NCI-H345 (cell line): ENCODE data around the gene RPS6KC1.
"Not testable (repeated sequence)": the region's sequence is repeated elsewhere in the genome, so short reads cannot be mapped to it uniquely, and the experiment has no call there.

ENCODE experiments used
- DNase-seq: peaks from one replicate; lab custom pipeline; 2025; lab: John Stamatoyannopoulos, UW

Gene RPS6KC1

DNA sequence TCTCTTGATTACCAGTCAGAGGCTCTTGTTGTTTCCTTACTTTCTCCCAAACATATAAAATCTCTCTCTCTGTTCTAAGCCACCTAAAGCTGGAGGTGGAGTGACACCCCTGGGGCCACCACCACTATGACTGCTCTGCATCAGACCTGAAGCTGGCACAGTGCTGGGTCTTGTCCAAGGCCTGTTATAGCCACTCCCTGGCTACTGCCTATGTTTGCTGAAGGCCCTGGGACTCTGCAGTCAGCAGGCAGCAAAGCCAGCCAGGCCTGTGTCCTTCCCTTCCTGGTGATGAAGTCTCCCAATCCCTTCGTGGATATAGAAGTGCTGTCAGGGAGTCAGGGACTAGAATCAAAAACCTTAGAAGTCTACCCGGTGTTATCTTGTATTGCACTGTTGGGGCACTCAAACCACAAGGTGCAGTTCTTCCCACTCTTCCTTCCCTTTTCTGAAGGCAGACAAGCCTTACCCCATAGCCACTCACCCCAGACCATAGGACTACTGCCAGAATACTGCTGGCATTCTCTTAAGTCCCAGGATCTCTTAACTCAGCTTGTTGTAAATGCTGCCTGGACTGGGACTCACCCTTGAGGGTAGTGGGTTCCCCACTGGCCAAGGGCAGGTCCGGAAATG, 103.1 kb downstream of the RPS6KC1 start:
- no peak for DNase-seq

DNA sequence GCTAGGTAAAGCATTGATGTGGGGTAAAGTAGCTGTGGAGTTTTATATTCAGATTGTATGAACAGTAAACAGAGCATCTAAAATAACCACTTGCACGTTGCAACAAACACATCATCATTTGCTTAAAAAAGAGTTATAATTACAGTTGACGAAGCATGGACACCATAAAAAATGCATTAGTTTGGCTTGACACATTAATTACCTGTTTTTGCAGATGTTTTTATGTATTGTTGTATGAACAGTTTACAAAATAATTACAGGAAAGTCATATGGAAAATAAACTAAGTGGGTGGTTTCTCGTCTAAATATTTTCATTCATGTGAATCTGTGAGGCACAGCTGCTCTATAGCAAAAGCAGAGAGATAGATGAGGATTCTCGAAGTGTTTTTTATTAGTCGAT, 108.3 kb downstream of the RPS6KC1 start:
- no peak for DNase-seq

DNA sequence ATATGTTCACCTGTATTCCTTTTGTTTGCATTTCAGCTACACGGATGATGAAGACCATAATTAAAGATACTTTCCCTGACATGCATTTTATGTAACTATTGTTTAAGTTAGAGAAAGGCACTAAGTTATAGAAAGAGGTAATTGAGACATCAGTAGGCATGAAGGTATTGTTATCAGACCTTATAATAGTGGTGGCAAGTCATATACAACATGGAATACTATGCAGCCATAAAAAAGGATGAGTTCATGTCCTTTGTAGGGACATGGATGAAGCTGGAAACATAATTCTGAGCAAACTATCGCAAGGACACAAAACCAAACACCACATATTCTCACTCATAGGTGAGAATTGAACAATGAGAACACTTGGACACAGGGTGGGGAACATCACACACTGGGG, 109.4 kb downstream of the RPS6KC1 start:
- not testable (repeated sequence) for DNase-seq

DNA sequence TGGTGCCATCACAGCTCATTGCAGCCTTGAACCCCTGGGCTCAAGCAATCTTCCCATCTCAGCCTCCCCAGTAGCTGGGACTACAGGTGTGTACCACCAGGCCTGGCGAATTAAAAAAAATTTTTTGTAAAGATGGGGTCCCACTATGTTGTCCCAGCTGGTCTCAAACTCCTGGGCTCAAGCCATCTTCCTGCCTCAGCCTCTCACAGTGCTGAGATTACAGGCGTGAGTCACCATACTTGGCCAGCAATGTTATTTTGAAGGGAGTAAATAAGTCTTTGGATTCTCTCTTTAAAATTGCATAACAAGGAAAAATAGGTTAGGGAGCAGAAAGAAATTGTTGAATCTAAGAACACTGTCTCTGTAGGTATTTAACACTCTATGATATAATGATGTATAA, 111.3 kb downstream of the RPS6KC1 start:
- no peak for DNase-seq

DNA sequence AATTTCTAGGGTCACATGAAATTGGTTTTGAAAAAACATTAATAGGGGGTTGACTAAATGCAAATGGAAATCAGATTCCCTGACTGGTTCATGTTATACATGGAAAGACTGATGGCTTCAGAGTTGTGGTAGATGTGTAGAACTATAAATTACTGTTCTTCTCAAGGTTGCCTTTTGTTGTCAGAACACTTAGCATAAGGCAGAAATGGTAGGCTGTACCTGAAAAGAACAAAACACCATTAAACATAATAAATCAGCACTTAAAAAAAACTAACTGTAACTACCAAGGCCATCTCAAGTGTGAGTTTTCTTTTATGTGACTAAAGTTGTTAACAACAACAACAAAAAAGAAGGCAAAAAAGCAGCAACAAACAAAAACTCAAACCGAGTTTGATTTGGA, 111.8 kb downstream of the RPS6KC1 start:
- no peak for DNase-seq

DNA sequence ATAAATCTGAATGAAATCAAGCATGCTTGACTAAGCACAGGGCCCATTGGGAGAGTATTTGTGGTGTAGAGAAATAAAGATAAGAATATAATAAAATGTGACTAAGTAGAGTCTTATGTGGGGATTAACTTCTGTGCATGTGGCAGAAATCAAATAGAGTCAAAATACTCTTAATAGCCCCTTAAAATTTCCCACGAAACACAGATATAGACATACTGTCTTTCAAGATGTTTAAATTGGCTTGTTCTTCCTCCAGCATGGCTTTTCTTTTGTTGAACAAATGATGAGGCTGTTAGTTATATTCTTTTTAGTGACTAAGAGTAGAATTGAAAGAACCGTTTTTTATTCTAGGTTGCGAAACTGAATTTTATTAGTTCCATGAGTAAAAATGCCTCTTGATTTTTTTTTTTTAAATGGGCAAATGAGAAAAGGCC, 112.3 kb downstream of the RPS6KC1 start:
- no peak for DNase-seq

DNA sequence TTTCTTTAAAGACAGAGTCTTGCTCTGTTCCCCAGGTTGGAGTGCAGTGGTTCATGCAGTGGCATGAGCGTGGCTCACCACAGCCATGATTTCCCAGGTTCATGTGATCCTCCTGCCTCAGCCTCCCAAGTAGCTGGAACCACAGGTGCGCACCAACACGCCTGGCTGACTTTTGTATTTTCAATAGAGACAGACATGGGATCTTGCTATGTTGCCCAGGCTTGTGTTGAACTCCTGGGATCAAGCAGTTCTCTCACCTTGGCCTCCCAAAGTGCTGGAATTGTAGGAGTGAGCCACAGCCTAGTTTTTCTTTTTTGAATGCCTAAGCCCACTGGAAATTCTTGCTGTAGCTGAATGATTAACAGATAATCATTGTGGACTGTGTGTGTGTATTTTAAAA, 113.5 kb downstream of the RPS6KC1 start:
- DNase-seq: no peak

DNA sequence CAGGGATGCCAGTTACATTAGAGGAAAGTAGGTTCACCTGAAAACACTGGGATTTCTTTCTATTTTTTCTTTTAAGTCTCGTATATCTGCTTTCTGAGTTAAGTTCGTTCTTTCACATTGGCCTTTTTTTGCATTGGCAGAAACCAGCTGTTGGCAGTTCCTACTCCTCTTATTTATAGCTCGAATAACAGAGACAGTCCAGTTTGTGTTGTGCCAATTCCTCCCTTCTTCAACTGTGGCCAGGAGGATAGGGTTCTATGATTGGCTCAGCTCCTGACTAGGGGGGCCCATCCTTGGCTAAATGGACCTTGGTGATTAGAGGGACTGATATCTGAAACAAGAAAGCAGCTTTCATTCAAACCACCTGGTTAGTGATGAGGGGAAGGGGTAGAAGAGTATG, 115.8 kb downstream of the RPS6KC1 start:
- DNase-seq: no peak

DNA sequence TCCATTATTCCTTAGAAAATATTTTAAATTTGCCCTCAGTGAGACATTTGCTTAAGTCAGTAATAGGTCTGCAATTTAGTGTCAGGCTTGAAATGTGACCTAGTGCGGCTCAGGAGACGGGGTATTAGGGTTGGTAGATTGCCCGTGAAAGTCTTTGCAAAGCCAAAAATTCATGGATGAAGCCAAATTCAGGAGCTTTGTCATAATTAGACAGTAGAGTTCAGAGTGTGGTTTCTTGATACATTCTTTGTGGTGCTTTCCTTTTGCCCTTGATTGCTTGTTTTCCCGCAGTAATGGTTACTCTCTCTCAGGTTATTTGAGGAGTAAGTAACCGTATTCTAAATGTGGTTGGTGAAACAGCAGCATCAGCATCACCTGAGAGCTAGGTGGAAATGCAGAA, 120.7 kb downstream of the RPS6KC1 start:
- DNase-seq: no peak

DNA sequence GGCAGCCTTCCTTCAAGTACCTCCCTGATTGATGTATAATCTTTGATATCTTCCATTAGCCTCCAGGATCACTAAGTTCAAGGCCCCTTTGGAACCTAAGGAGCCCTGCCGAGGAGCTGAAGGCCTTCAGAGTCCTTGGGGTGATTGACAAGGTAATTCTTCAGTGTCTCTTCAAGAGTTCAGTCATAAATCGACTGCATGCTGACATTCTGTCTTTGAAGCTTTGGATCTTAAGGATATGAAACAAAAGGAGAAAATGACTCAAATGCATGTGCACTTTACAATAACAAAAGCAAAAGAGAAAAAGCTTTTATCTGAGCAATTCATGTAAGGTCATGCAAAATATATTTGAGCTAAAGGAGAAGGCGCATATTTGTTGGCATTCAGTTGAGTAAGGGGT, 125.3 kb downstream of the RPS6KC1 start:
- DNase-seq: no peak

DNA sequence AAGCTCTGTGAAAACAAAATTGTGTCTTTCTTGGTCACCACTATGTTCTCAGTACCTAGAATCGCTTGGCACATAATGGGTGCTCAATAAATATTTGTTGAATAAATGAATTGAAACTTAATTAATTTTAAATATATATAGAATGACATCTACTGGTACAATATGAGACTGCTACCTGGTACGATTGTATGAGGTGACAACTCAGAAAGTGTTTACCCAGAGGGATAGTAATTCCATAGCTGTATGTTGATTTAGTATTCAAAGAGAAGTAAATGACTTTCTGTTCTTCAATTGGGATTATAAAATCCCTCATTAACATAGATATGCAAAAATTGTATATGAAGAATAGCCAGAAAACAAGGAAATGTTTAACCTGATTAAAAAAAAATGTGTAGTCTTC, 128.7 kb downstream of the RPS6KC1 start:
- DNase-seq: no peak

DNA sequence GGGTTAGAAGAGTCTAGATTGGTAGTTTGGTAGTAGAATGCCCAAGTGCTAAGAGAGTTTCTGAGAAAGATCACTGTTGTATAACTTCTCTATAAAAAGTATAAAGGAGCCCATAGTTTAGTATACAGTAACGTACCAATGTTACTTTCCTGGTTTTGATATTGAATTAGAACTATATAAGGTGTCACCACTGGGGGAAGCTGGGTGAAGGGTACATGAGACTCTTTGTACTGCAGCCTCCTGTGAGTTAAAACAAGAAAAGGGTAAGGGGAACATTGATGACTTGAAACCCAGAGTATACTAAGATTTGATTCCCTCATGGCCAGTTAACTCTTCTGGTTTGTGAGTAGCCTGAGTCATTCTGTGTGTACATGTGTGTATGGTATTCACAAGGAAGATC, 129.8 kb downstream of the RPS6KC1 start:
- no peak for DNase-seq

DNA sequence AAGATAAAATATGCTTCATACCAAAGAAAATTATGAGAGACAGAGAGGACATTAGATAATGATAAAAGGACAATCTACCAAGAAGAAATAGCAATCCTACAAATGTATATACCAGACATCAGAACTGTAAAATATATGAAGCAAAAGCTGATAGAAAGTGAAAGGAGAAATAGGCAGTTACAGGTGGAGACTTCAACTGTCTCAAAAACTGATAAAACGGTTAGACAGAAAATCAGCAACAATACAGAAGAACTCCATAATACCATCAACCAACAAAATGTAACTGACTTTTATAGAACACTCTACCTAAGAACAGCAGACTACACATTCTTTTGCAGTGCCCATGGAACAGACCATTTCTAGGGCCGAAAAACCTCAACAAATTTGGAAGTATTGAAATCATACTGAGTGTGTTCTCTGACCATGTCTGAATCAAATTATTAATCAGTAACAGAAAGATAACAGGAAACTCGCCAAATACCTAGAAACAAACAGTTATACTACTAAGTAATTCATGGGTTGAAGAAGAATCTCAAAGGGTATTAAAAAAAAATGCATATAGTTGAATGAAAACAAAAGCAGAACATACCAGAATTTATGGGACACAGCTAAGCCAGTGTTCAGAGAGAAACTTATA, 132.1 kb downstream of the RPS6KC1 start:
- no peak for DNase-seq

DNA sequence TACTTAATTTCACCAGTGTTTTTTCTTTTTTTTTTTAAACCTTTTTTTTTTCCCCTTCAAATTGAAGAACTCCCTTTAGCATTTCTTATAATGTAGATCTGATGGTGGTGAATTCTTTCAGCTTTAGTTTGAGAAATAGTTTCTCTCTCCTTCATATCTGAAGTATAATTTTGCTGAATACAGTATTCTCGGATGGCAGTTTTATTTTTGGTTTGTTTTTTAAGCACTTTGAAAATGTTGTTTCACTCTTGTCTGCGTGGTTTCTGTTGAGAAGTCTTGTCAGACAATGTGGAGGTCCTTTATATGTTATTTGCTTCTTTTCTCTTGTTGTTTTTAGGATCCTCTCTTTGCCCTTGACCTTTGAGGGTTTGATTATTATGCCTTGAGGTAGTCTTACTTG, 135.1 kb downstream of the RPS6KC1 start:
- no peak for DNase-seq

DNA sequence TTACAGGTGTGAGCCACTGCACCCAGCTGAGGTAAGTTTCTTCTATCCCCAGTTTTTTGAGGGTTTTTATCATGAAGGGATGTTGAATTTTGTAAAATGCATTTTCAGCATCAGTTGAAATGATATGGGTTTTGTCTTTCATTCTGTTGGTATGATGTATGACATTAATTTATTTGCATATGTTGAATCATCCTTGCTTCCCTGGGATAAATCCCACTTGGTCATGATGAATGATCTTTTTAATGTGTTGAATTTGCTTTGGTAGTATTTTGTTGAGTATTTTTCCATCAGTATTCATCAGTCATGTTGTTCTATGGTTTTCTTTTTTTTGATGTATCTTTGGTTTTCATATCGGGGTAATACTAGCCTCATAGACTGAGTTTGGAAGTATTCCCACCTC, 141.0 kb downstream of the RPS6KC1 start:
- no peak for DNase-seq

DNA sequence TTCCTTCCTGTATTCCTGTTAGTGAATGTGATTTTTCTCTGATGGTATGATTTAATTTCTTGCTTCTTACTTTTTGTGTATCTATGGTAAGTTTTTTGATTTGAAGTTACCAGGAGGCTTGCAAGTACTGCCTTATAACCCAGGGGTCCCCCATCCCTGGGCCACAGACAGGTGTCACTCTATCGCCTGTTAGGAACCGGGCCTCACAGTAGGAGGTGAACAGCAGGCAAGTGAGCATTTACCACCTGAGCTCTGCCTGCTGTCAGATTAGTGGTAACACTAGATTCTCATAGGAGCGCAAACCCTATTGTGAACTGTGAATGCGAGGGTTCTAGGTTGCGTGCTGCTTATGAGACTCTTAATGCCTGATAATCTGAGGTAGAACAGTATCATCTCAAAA, 143.3 kb downstream of the RPS6KC1 start:
- DNase-seq: no peak

DNA sequence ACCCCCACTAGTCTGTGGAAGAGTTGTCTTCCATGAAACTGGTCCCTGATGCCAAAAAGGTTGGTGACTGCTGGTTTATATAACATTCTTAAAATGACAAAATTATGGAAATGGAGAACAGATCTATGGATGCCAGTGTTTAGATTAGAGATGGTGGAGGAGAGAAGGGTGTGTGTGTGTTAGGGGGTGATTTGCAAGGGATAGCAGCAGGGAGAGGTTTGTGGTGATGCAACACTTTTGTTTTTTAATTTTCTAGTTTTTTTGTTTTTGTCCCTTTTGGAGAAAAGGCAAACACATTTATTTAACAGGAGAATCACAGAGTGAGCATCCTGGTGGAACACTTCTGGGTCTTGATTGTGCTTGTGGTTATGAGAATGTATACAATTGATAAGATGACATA, 143.8 kb downstream of the RPS6KC1 start:
- no peak for DNase-seq

DNA sequence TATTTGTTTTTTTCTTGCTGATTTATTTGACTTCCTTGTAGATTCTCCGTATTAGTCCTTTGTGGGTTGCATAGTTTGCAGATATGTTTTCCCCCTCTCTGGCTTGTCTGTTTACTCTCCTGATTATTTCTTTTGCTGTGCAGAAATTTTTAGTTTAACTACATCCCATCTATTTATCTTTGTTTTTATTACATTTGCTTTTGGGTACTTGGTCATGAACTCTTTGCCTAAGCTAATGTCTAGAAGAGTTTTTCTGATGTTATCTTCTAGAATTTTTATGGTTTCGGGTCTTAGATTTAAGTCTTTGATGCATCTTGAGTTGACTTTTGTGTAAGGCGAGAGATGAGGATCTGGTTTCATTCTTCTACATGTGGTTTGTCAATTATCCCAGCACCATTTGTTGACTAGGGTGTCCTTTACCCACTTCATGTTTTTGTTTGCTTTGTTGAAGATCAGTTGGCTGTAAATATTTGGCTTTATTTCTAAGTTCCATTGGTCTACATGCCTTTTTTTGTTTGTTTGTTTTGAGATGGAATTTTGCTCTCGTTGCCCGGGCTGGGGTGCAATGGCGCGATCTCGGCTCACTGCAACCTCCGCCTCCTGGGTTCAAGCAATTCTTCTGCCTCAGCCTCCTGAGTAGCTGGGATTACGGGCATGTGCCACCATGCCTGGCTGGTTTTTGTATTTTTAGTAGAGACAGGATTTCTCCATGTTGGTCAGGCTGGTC, 145.4 kb downstream of the RPS6KC1 start:
- DNase-seq: not testable (repeated sequence)

DNA sequence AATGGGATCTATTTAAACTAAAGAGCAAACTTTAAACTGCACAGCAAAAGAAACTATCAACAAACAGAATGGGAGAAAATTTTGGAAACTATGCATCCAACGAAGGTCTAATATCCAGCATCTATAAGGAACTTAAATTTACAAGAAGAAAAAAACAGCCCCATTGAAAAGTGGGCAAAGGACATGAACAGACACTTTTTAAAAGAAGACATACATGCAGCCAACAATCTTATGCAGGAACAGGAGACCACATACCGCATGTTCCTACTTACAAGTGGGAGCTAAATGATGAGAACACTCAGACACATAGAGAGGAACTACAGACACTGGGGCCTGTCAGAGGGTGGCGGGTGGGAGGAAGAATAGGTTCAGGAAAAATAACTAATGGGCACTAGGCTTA, 149.6 kb downstream of the RPS6KC1 start:
- no peak for DNase-seq

DNA sequence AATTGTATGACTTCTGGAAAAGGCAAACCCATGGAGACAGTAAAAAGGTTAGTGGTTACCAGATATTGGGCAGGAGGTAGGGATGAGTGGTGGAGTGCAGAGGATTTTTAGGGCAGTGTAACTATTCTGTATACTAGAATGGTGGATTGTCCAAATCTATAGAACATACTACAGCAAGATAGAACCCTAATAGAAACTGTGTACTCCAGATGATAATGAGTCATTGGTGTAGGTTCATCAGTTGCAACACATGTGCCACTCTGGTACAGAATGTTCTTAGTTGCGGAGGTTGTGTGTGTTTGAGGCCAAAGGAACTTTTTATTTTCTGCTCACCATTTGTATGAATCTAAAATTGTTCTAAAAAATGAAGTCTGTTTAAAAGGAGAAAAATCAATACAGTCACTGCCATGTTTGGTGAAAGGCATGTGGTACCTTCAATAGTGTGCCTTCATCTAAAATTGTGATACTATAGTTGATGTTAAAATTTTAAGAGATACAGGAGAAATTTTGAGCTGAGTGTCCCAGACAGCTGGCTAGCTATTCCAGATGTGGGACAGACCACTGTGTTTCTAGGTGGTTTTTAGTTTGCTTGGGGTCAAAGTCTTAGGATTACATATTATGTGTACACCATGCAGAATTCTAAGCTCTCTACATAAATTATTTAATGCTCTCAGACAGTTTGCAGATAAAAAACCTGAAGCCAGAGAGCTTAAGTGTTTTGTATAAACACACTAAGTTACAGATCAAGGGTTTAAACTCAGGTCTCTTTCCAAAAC, 150.5 kb downstream of the RPS6KC1 start:
- no peak for DNase-seq

DNA sequence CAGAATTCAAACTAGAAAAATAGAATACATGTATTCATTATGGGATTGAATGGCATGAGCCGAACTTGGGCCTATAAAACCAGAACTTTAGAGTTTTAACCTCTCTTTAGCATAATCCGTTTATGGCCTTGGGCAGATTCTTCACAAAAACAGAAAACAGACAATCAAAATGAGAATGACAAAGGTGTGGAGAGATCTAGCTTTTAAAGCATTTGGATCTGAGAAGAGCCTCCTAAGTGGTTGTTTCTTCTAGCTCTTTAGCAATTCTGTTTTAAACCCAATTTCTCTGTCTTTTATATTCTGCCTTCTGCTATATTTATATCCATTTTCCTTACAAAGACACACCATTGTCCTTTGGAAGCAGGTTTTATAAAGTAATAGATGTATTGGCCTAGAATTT, 160.2 kb downstream of the RPS6KC1 start:
- no peak for DNase-seq

DNA sequence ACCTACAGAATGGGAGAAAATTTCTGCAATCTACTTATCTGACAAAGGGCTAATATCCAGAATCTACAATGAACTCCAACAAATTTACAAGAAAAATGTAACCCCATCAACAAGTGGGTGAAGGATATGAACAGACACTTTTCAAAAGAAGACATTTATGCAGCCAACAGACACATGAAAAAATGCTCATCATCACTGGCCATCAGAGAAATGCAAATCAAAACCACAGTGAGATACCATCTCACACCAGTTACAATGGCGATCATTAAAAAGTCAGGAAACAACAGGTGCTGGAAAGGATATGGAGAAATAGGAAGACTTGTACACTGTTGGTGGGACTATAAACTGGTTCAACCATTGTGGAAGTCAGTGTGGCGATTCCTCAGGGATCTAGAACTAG, 168.0 kb downstream of the RPS6KC1 start:
- not testable (repeated sequence) for DNase-seq

DNA sequence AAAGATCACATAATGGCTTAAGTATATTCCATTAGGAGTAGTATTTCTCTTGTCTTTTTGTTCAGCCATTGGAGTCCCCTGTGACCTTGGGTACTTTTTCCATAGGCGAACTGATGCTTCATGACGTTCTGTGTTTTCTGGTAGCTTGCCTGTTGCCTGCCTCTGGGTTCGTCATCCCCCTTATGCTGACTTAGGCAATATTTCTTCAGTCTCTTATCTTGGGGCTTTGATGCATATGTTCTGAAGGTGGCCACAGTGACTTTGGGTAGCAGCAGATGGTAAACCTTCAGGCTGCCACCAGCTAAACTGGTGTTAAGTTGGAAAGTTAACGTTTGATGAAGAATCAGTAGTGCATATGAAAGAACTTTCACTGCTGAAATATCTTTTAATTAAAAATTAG, 170.2 kb downstream of the RPS6KC1 start:
- no peak for DNase-seq
